Measurements from ENCODE around the gene ANAPC16. TPM values are rescaled to one million over a fixed set of nuclear protein-coding genes. Genes with fewer than 3 reads are reported as not detected.
A peak's percentile ranks its signal among the peaks of the same experiment; 100 is the strongest.

Gene ANAPC16
- 10 to 100 TPM; 72.9 TPM for total RNA-seq

GRCh38 chr10:72215611-72216549 lies at the start of gene ANAPC16, which contains the start of gene ASCC1:
TSS of gene ANAPC16 (plus strand) at chr10:72216012. CDS start at chr10:72223915, 7,903 bp downstream.
TSS of gene ASCC1 (minus strand) at chr10:72216276. CDS start at chr10:72213298, 2,978 bp downstream.
- Mint-ChIP-seq H3K4me1 (ENCODE audit: low read depth) (peaks cover 52% of the 10 kb centered on the region), H3K27me3 (ENCODE audit: low read depth) (no peaks in the 10 kb centered on the region)
- POLR2A ChIA-PET: interaction anchor here (0.6 to 2.7 kb wide), 22 partner anchors 22 to 410 kb away, joined by 3 to 15 read pairs (median 4); partner anchors contain the start of genes DDIT4, DNAJB12, MICU1 and SPOCK2

DNA sequence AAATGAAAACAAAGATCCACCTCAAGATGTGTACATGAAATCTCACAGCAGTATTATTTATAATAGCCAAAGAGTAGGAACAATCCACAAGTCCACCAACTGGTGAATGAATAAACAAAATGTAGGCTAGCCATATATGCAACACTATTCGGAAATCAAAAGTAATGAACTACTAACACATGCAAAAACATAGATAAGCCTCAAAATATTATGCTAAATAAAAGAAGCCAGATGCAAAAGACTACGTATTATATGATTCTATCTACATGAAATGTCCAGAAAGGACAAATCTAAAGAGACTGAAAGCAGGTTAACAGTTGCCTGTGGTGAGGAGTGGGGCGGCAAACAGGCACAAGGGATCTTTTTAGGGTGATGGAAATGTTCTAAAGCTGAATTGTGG lies 48.7 kb upstream of the ANAPC16 start:
- peaks cover 28% of the 10 kb centered on the region for H3K4me1 Mint-ChIP-seq (ENCODE audit: low read depth)
- ATAC-seq (no peak), DNase-seq (no peak)
- H3K9me3 Mint-ChIP-seq (ENCODE audit: insufficient read depth): no peaks in the 10 kb centered on the region
- H3K27ac Mint-ChIP-seq: no peak overlapping the region
- ChIA-PET CTCF (interaction anchor here (0.9 to 1.1 kb wide), 2 partner anchors 11 to 19 kb away, joined by 3 to 4 read pairs; no protein-coding TSS in a partner anchor), POLR2A (no interaction called here)
- H3K36me3 Mint-ChIP-seq (ENCODE audit: low read depth): peaks cover 28% of the 10 kb centered on the region
- no peak overlapping the region for H3K4me3 Mint-ChIP-seq
- no peaks in the 10 kb centered on the region for H3K27me3 Mint-ChIP-seq (ENCODE audit: low read depth)

More at GRCh38 chr10:72215611-72216549, at the start of gene ANAPC16, which contains the start of gene ASCC1:
- peak within 1 kb of the TSS; percentile 96 for H3K4me3 Mint-ChIP-seq
- CTCF ChIA-PET: interaction anchor here (0.7 to 3.1 kb wide), 14 partner anchors 45 to 167 kb away, joined by 3 to 22 read pairs (median 3); no protein-coding TSS in a partner anchor
- H3K27ac Mint-ChIP-seq: peak within 1 kb of the TSS; percentile 96
- ATAC-seq: peak; percentile 88
- peak; percentile 95 for DNase-seq
- no peaks in the 10 kb centered on the region for H3K9me3 Mint-ChIP-seq (ENCODE audit: insufficient read depth)
- peaks cover 43% of the 10 kb centered on the region for H3K36me3 Mint-ChIP-seq (ENCODE audit: low read depth)

GRCh38 chr10:72170263-72170662 lies 45.5 kb upstream of the ANAPC16 start:
- H3K27ac Mint-ChIP-seq: no peak overlapping the region
- CTCF ChIA-PET: no interaction called here
- POLR2A ChIA-PET: no interaction called here

GRCh38 chr10:72170733-72171132 lies 45.1 kb upstream of the ANAPC16 start:
- Mint-ChIP-seq H3K27ac (no peak overlapping the region), H3K4me1 (ENCODE audit: low read depth) (peaks cover 12% of the 10 kb centered on the region), H3K4me3 (no peak overlapping the region), H3K27me3 (ENCODE audit: low read depth) (no peaks in the 10 kb centered on the region), H3K36me3 (ENCODE audit: low read depth) (peaks cover 12% of the 10 kb centered on the region), H3K9me3 (ENCODE audit: insufficient read depth) (no peaks in the 10 kb centered on the region)
- CTCF ChIA-PET: interaction anchor here (0.6 kb wide), 2 partner anchors 775 to 1301 kb away, joined by 3 to 4 read pairs; no protein-coding TSS in a partner anchor
- DNase-seq: no peak
- ATAC-seq: no peak
- POLR2A ChIA-PET: no interaction called here

More at GRCh38 chr10:72170263-72170662, 45.5 kb upstream of the ANAPC16 start:
- H3K4me1 Mint-ChIP-seq (ENCODE audit: low read depth): peaks cover 16% of the 10 kb centered on the region
- DNase-seq: no peak
- no peaks in the 10 kb centered on the region for H3K9me3 Mint-ChIP-seq (ENCODE audit: insufficient read depth)
- H3K4me3 Mint-ChIP-seq: no peak overlapping the region
- peaks cover 16% of the 10 kb centered on the region for H3K36me3 Mint-ChIP-seq (ENCODE audit: low read depth)
- ATAC-seq: no peak
- no peaks in the 10 kb centered on the region for H3K27me3 Mint-ChIP-seq (ENCODE audit: low read depth)

DNA sequence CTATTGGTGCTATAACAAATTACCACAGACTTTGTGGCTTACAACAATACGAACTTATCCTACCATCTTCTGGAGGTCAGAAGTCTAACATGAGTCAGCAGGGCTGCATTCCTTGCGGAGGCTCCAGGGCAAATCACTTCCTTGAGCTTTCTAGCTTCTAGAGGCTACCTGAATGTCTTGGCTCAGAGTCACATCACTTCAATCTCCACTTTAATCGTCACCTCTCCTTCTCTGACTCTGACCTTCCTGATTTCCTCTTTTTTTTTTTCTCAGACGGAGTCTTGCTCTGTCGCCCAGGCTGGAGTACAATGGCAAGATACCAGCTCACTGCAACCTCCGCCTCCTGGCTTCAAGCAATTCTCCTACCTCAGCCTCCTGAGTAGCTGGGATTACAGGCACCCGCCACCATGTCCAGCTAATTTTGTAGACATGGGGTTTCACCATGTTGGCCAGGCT lies 44.6 kb upstream of the ANAPC16 start:
- Mint-ChIP-seq H3K9me3 (ENCODE audit: insufficient read depth) (no peaks in the 10 kb centered on the region), H3K4me3 (no peak overlapping the region), H3K27ac (no peak overlapping the region), H3K36me3 (ENCODE audit: low read depth) (peaks cover 10% of the 10 kb centered on the region), H3K27me3 (ENCODE audit: low read depth) (no peaks in the 10 kb centered on the region), H3K4me1 (ENCODE audit: low read depth) (peaks cover 10% of the 10 kb centered on the region)
- ATAC-seq (no peak), DNase-seq (no peak)
- CTCF ChIA-PET: interaction anchor here (0.6 kb wide), 2 partner anchors 775 to 1300 kb away, joined by 3 to 4 read pairs; no protein-coding TSS in a partner anchor
- POLR2A ChIA-PET: interaction anchor here (0.7 kb wide), 1 partner anchor 44 kb away, joined by 3 read pairs; no protein-coding TSS in a partner anchor

DNA sequence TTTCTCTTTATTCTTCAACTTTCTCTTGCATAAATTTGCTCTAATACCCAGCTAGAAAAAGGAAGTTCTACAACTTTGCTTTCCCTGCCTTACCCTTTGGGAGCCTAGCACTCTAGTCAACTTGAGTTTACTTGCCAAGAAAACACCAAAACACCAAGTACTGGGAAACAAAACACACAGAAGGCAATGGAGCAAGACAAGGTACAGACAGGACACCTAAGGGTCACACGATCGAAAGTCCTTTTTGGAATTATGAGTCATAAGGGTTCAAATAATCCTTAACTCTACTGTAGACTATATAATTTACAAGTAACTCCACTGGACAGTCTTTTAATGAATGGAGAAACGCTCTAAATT lies 42.6 kb upstream of the ANAPC16 start:
- Mint-ChIP-seq H3K36me3 (ENCODE audit: low read depth) (peaks cover 11% of the 10 kb centered on the region), H3K4me1 (ENCODE audit: low read depth) (peaks cover 10% of the 10 kb centered on the region), H3K27me3 (ENCODE audit: low read depth) (no peaks in the 10 kb centered on the region), H3K27ac (no peak overlapping the region), H3K9me3 (ENCODE audit: insufficient read depth) (no peaks in the 10 kb centered on the region), H3K4me3 (no peak overlapping the region)
- ATAC-seq: no peak
- POLR2A ChIA-PET: interaction anchor here (0.7 kb wide), 1 partner anchor 59 kb away, joined by 3 read pairs; no protein-coding TSS in a partner anchor
- CTCF ChIA-PET: interaction anchor here (1.3 to 2.6 kb wide), 3 partner anchors 47 to 126 kb away, joined by 3 to 7 read pairs (median 7); no protein-coding TSS in a partner anchor
- no peak for DNase-seq

GRCh38 chr10:72173619-72174296 lies 42.1 kb upstream of the ANAPC16 start:
- CTCF ChIA-PET: interaction anchor here (1.3 to 2.6 kb wide), 5 partner anchors 8 to 127 kb away, joined by 3 to 8 read pairs (median 7); no protein-coding TSS in a partner anchor
- H3K27ac Mint-ChIP-seq: no peak overlapping the region
- no peak for DNase-seq
- no peak for ATAC-seq
- POLR2A ChIA-PET: interaction anchor here (0.8 kb wide), 1 partner anchor 42 kb away, joined by 3 read pairs; no protein-coding TSS in a partner anchor
- no peaks in the 10 kb centered on the region for H3K9me3 Mint-ChIP-seq (ENCODE audit: insufficient read depth)
- H3K27me3 Mint-ChIP-seq (ENCODE audit: low read depth): no peaks in the 10 kb centered on the region
- no peak overlapping the region for H3K4me3 Mint-ChIP-seq
- peaks cover 10% of the 10 kb centered on the region for H3K4me1 Mint-ChIP-seq (ENCODE audit: low read depth)
- peaks cover 15% of the 10 kb centered on the region for H3K36me3 Mint-ChIP-seq (ENCODE audit: low read depth)

DNA sequence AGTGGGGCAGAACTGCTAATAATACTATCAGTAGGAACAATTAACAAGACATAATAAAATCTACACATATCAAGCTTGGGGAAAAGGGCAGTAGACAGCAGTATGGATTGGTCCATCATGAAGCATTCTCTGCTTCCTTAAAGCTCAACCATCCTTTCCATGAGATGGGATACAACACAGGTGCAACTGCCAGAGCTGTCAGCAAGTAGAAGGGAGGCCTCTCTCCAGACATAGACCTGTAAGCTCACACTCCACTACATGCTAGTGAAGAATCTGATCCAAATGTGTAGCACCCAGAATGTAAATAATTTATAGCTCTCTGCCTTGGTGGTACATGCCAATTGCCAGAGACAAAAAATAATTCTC lies 41.5 kb upstream of the ANAPC16 start:
- ATAC-seq: no peak
- Mint-ChIP-seq H3K27ac (no peak overlapping the region), H3K36me3 (ENCODE audit: low read depth) (peaks cover 15% of the 10 kb centered on the region), H3K4me1 (ENCODE audit: low read depth) (peaks cover 10% of the 10 kb centered on the region), H3K27me3 (ENCODE audit: low read depth) (no peaks in the 10 kb centered on the region), H3K9me3 (ENCODE audit: insufficient read depth) (no peaks in the 10 kb centered on the region), H3K4me3 (no peak overlapping the region)
- DNase-seq: no peak
- POLR2A ChIA-PET: interaction anchor here (0.8 kb wide), 1 partner anchor 41 kb away, joined by 3 read pairs; no protein-coding TSS in a partner anchor
- CTCF ChIA-PET: interaction anchor here (1.3 to 2.6 kb wide), 6 partner anchors 9 to 127 kb away, joined by 3 to 9 read pairs (median 7); no protein-coding TSS in a partner anchor

DNA sequence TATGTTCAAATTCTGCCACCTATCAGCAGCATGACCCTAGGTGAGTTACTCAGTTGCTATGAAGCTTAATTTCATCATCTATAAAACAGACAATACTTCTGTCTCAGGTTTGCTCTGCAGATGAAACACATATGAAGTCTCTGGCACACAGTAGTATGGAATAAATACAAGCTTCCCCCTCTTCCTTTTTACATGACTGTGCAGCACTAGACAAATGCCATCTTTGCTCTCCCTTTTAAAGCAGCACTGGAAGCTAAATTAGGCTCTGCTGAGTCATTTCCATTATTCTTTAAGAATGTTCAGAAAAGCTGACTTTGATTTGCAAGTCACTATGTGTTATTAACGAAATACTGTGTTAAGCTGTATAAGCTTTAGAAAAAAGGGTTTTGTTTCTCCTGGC lies 40.7 kb upstream of the ANAPC16 start:
- CTCF ChIA-PET: interaction anchor here (1.4 to 2.6 kb wide), 4 partner anchors 10 to 127 kb away, joined by 3 to 9 read pairs (median 8); no protein-coding TSS in a partner anchor
- Mint-ChIP-seq H3K4me1 (ENCODE audit: low read depth) (peaks cover 10% of the 10 kb centered on the region), H3K36me3 (ENCODE audit: low read depth) (peaks cover 17% of the 10 kb centered on the region), H3K27me3 (ENCODE audit: low read depth) (no peaks in the 10 kb centered on the region), H3K4me3 (no peak overlapping the region), H3K27ac (no peak overlapping the region), H3K9me3 (ENCODE audit: insufficient read depth) (no peaks in the 10 kb centered on the region)
- DNase-seq (no peak), ATAC-seq (no peak)
- POLR2A ChIA-PET: no interaction called here

DNA sequence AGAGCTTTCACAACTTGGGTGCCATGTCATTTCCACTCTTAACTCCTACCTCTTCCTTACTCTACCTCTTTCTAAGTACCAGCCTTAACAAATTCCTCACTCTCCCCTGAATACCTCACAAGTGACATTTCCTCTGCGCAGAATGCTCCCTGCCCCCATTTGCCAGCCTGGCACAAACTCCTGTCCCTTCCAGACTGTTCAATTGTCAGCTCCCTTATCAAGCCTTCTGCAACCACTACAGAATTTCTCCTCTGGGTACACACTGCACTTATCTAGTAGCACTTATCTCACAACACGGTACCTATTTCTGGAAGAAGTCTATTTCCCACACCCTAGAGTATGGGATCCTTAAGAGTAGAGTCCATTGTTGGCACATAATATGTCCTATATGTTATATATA lies 39.1 kb upstream of the ANAPC16 start:
- ATAC-seq: no peak
- Mint-ChIP-seq H3K36me3 (ENCODE audit: low read depth) (peaks cover 15% of the 10 kb centered on the region), H3K9me3 (ENCODE audit: insufficient read depth) (no peaks in the 10 kb centered on the region), H3K4me3 (no peak overlapping the region), H3K27me3 (ENCODE audit: low read depth) (no peaks in the 10 kb centered on the region), H3K4me1 (ENCODE audit: low read depth) (peaks cover 4% of the 10 kb centered on the region), H3K27ac (no peak overlapping the region)
- no peak for DNase-seq
- ChIA-PET CTCF (interaction anchor here (0.8 to 1.4 kb wide), 4 partner anchors 11 to 128 kb away, joined by 3 to 4 read pairs (median 3); no protein-coding TSS in a partner anchor), POLR2A (interaction anchor here (0.9 kb wide), 1 partner anchor 88 kb away, joined by 4 read pairs; the partner anchor contains the start of gene SPOCK2)

DNA sequence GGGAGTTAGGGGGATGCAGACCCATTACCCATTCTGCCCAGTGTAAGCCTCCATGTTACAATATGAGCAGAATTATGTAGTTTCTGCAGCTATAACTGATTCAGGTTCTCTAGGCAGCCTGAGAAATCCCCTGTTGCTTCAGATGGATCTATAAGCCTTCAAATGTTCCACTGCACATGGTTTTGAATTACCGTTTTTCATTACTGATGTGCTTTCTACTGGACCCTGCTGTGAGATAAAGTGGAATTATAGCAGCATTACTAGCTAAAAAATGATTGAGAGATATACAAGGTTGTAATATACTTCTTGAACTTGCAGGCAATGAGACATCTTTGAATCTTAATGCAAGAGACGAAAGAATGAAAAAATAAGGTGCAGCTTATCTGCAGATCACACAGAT lies 38.4 kb upstream of the ANAPC16 start:
- no peak for DNase-seq
- ATAC-seq: no peak
- peaks cover 3% of the 10 kb centered on the region for H3K4me1 Mint-ChIP-seq (ENCODE audit: low read depth)
- H3K27ac Mint-ChIP-seq: no peak overlapping the region
- no peak overlapping the region for H3K4me3 Mint-ChIP-seq
- no peaks in the 10 kb centered on the region for H3K27me3 Mint-ChIP-seq (ENCODE audit: low read depth)
- CTCF ChIA-PET: interaction anchor here (1.1 to 1.4 kb wide), 2 partner anchors 13 to 129 kb away, joined by 3 to 4 read pairs; no protein-coding TSS in a partner anchor
- POLR2A ChIA-PET: interaction anchor here (0.9 kb wide), 1 partner anchor 89 kb away, joined by 4 read pairs; the partner anchor contains the start of gene SPOCK2
- H3K36me3 Mint-ChIP-seq (ENCODE audit: low read depth): peaks cover 22% of the 10 kb centered on the region
- H3K9me3 Mint-ChIP-seq (ENCODE audit: insufficient read depth): no peaks in the 10 kb centered on the region

Measured in activated CD8-positive, alpha-beta T cell treated with anti-CD3 and anti-CD28 coated beads, Interleukin-2, amount 10 ng/mL, durations not matched to agents 7 days and 5 days (primary cell).